ACC112 (cell line): ENCODE measurements around the gene POLR3C.

Experiments used
- H2AFZ ChIP-seq: fragments of 200-600 bp; sonication (generic); one replicate; pipeline ENCODE4 v1.6.0; 2017; ENCODE audit warnings: antibody characterized with exemption, low read length; ENCODE audit not compliant: unreplicated experiment
- H3K27ac ChIP-seq: fragments of 200-600 bp; sonication (generic); 2 replicates; pipeline ENCODE4 v1.5.1; 2014; ENCODE audit warnings: low read depth, mild to moderate bottlenecking, antibody characterized with exemption, low read length, moderate library complexity
- H3K27me3 ChIP-seq: fragments of 200-600 bp; sonication (generic); 2 replicates; pipeline ENCODE4 v1.6.1; 2014; ENCODE audit warnings: mild to moderate bottlenecking, antibody characterized with exemption, low read length, moderate library complexity, mixed read lengths; ENCODE audit not compliant: insufficient read depth
- H3K36me3 ChIP-seq: fragments of 200-600 bp; sonication (generic); 2 replicates; pipeline ENCODE4 v1.6.1; 2016; ENCODE audit warnings: mild to moderate bottlenecking, antibody characterized with exemption, low read length, moderate library complexity, mixed read lengths; ENCODE audit not compliant: insufficient read depth
- H3K4me1 ChIP-seq: fragments of 200-600 bp; sonication (generic); one replicate; pipeline ENCODE4 v1.6.1; 2016; ENCODE audit warnings: low read length, mixed read lengths; ENCODE audit not compliant: insufficient read depth, unreplicated experiment, control insufficient read depth
- H3K4me3 ChIP-seq: fragments of 200-600 bp; sonication (generic); 2 replicates; pipeline ENCODE4 v1.5.1; 2014; ENCODE audit warnings: mild to moderate bottlenecking, low read depth, low read length
- H3K79me2 ChIP-seq: fragments of 200-600 bp; sonication (generic); one replicate; pipeline ENCODE4 v1.6.0; 2016; ENCODE audit warnings: low read length; ENCODE audit not compliant: control insufficient read depth, unreplicated experiment, insufficient read depth

POLR3C gene

DNA sequence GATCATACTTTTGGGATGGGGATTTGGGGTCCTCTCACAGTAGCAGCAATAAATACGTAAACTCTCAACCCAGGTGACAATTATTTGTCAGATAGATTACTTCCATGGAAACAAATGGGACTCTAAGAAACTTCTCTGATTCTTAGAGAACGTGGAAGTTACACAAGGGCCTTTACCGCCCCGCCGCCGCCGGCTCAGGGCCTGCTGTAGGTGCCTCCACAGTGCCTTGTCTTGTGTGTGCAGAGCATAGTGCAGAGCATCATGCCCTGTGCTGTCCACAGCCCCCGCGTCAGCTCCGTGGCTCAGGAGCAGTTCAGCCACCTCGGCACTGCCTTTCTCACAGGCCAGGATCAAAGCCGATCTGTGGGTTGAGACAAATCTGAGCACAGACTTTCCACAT, 50.6 kb downstream of the POLR3C start:
- Histone ChIP-seq H3K27ac (no peak overlapping the region), H3K79me2 (no peaks in the 10 kb centered on the region), H3K27me3 (no peaks in the 10 kb centered on the region; the same call in 1 of the 2 replicates), H3K4me1 (peaks cover 14% of the 10 kb centered on the region), H3K36me3 (no peaks in the 10 kb centered on the region), H2AFZ (no peak overlapping the region), H3K4me3 (no peak overlapping the region)

DNA sequence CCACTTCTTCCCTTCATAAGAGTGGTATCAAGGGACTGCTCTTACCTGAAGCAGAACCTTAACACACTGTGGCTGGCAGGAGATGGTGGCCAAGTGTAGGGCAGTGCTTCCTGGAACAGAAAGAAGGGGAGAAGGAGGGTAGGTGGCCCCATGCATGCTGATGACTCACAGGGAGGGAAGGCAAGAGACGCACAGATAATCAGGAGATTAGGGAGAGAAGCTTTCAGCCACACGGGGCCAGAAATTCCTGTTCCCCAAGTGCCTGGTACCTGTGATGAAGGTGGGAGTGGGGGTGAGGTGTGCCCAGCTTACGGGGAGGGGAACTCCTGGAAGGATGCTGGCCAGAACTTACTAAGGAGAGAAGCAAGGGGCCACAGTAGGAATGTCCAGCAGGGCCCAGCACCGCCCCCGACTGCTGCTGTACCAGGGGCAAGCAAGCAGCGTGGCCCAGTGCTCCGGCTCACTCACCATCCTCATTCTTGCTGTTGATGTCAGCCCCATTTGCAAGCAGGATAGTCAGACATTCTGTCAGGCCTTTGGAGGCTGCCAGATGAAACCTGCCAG, 54.0 kb downstream of the POLR3C start:
- Histone ChIP-seq H2AFZ (no peak overlapping the region), H3K27ac (no peak overlapping the region), H3K27me3 (no peaks in the 10 kb centered on the region; the same call in 1 of the 2 replicates), H3K36me3 (no peaks in the 10 kb centered on the region), H3K79me2 (no peaks in the 10 kb centered on the region), H3K4me3 (no peak overlapping the region), H3K4me1 (no peaks in the 10 kb centered on the region)

DNA sequence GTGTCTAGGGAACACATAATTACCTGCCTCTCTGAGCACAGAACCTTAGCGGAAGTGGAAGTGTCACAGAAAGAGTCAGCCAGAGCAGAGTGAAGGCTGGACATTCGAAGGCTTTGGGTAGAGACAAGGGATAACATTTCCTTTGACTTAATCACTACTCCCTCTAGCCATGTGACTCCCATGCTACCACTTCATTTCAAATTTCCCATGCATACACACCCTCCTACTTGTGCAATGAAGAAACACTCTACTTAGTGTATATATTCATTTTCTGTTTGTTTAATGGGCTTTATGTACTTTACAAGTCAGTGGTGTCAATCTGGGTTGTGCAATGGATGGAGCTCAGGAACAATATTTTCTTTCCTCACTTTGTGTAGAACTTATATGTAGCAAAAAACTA, 54.7 kb downstream of the POLR3C start:
- no peaks in the 10 kb centered on the region; the same call in 1 of the 2 replicates for H3K27me3 ChIP-seq
- H3K36me3 ChIP-seq: no peaks in the 10 kb centered on the region
- H3K79me2 ChIP-seq: no peaks in the 10 kb centered on the region
- H3K4me3 ChIP-seq: no peak overlapping the region
- H3K4me1 ChIP-seq: no peaks in the 10 kb centered on the region
- no peak overlapping the region for H2AFZ ChIP-seq
- H3K27ac ChIP-seq: no peak overlapping the region

DNA sequence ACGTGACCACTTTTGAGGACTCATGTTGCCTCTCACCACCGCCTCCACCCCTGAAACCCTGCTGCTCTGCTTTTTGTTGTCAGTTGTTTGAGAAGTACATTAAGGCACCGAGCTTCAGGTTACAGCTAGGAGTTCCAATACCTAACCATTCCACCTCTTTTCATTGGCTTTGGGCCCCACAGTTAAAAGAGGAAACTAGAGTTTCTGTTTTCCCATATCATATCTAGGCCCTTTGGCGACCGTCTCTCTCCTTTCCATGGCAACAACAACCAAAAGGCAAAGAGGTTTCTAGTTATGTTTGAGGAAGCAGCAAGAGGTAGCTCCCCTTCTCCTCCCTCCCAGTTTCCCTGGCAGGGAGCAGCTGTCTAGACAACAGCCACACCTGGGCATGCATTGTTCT, 55.8 kb downstream of the POLR3C start:
- Histone ChIP-seq H3K36me3 (no peaks in the 10 kb centered on the region), H3K4me3 (no peak overlapping the region), H3K27me3 (no peaks in the 10 kb centered on the region), H3K4me1 (peaks cover 8% of the 10 kb centered on the region), H3K27ac (no peak overlapping the region), H2AFZ (no peak overlapping the region), H3K79me2 (no peaks in the 10 kb centered on the region)

DNA sequence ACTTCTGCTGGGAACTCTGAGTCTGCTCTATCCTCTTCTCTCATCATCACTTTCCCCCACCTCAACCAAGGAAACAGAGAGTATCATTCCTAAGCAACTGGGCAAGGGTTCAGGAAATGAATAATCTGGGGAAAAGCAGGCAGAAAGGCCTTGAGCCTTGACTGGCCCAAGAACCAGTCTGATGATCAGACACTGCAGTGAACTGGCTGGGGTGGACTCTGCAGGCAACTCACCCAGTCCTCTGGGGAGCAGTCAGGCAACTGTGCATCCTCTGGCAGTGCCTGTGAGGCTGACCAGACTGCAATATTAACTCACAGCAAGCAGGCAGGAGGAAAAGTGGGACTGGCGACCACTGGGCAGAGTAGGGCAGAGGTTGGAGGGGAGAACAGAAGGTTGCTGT, 60.7 kb downstream of the POLR3C start:
- Histone ChIP-seq H3K36me3 (no peaks in the 10 kb centered on the region), H3K4me1 (peaks cover 15% of the 10 kb centered on the region), H3K79me2 (no peaks in the 10 kb centered on the region), H2AFZ (no peak overlapping the region), H3K4me3 (no peak overlapping the region), H3K27me3 (no peaks in the 10 kb centered on the region), H3K27ac (no peak overlapping the region)

DNA sequence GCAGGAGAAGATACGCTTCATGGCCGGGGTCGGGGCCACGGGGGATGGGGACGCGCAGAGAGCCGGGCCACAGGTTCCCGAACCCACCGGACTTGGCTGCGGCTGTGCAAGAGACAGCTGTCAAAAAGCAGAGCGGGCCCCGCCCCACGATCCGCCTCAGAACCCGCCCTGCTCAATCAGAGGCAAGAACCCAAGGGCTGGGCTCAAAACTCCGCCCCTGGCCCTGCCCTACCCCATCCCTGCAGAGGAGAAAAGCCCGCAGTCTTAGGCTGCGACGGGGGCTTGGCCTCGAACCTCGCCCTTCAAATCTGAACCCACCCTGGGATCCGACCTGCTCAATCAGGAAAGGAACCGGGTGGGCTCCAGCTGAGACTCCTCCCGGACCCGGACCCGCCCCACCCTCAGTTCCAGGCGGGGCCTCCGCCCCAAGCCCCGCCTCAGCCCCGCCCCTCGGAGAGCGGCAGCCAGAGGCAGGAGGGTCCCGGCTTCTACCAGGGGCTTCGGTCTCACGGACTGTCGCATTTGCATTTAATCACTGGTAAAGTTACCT, 61.8 kb downstream of the POLR3C start, which contains the start of gene ANKRD35:
ANKRD35 (minus strand) TSS at position 129 of the 550 bp plus-strand sequence; CDS start at position 21, 108 bp downstream.
- Histone ChIP-seq H3K36me3 (no peaks in the 10 kb centered on the region), H3K4me3 (peak within 1 kb of the TSS; percentile 74), H3K4me1 (peaks cover 20% of the 10 kb centered on the region), H3K79me2 (no peaks in the 10 kb centered on the region), H3K27me3 (no peaks in the 10 kb centered on the region), H2AFZ (peak within 1 kb of the TSS; percentile 27), H3K27ac (no peak within 1 kb of the TSS)

DNA sequence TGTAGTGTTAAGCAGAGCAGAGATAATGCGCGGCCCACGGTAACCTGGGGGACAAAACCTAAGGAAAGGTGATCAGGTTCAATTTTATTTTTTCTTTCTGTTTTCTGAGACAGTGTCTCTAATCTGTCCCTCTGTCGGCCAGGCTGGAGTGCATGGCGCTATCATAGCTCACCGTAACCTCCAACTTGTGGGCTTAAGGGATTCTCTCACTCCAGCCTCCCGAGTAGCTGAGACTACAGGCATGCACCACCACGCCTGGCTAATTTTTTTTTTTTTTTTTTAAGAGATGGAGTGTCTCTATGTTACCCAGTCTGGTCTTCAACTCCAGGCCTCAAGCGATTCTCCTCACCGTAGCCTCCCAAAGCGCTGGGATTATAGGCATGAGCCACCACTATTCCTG, 62.4 kb downstream of the POLR3C start:
- Histone ChIP-seq H3K4me1 (peaks cover 25% of the 10 kb centered on the region), H3K36me3 (no peaks in the 10 kb centered on the region), H3K79me2 (no peaks in the 10 kb centered on the region), H2AFZ (peak overlapping the region; percentile 27), H3K27ac (no peak overlapping the region), H3K4me3 (peak overlapping the region; percentile 74), H3K27me3 (no peaks in the 10 kb centered on the region)

DNA sequence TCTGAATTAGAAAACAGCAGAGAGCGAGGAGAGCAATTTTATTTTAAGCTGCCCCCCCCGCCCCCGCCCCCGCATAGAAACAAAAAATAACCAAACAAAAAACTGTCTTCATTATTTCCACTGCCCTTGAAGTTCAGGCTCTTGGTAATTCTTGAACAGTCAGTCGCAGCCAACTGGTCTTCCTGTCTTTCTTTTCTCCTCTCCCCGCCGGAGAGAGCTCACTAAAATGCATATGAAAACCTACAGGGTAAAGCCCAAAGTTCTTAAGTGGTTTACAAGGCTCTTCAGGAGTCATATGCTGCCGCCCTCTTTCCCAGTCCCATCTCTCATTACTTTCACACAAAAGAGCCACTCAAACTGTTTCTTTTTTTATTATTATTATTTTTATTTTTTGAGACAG, 62.8 kb downstream of the POLR3C start:
- Histone ChIP-seq H3K27me3 (no peaks in the 10 kb centered on the region), H2AFZ (no peak overlapping the region), H3K36me3 (no peaks in the 10 kb centered on the region), H3K27ac (no peak overlapping the region), H3K4me3 (no peak overlapping the region), H3K79me2 (no peaks in the 10 kb centered on the region), H3K4me1 (peaks cover 29% of the 10 kb centered on the region)

DNA sequence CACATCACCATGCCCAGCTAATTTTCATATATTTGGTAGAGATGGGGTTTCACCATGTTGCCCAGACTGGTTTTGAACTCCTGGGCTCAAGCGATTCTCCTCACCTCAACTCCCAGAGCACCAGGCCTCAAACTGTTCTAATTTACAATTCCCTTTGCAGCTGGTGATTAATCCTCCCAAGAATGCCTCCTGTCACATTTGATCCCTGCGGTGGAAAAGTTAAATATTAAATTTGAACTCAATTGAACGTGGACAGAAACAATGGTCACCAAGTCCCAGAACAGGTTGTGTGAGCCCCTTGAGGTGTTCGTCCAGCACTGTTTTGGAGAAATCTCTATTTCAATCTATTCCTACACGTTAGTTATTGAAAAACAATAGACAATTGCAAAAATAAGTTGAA, 63.6 kb downstream of the POLR3C start:
- peaks cover 35% of the 10 kb centered on the region for H3K4me1 ChIP-seq
- H3K4me3 ChIP-seq: no peak overlapping the region
- H3K36me3 ChIP-seq: no peaks in the 10 kb centered on the region
- no peaks in the 10 kb centered on the region for H3K27me3 ChIP-seq
- no peaks in the 10 kb centered on the region for H3K79me2 ChIP-seq
- H3K27ac ChIP-seq: no peak overlapping the region
- H2AFZ ChIP-seq: no peak overlapping the region

DNA sequence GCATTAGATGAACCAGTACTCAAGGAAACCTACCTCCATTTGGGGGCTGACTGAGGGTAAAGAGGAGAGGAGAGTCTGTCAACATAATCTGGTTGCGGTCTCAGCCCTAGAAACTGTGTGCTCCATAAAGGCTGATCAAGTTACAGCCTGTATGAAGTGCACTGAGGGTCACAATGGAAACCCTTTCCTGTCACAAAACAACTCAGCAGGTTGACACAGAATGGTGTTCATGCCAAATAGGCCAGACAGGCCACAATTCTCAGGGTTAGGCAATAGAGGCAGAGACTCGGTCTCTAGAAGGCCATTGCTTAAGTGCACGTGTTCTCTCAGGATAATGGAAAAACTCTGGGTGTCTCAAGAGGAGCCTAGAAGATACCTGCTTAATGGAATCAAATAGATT, 65.7 kb downstream of the POLR3C start:
- peaks cover 36% of the 10 kb centered on the region for H3K4me1 ChIP-seq

DNA sequence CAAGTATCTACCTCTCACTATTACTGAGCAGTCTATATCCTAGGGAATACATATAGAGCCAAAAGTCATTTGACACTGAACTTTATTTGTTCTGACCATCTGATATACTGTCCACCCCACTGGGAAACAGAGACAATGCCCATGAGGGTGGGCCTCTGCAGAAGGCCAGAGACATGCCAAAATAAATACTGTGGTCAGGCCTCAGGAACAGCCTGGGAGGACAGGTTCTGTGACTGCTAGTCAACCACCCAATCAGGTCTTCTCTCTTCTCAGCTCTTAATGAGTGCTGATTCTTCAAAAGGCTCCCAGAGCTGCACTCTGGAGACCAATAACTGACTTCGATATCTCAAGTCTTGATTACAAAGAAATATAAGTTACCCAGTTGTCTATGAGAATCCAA, 67.1 kb downstream of the POLR3C start:
- Histone ChIP-seq H3K36me3 (no peaks in the 10 kb centered on the region), H3K79me2 (no peaks in the 10 kb centered on the region), H3K4me3 (peak overlapping the region; percentile 48), H3K27me3 (no peaks in the 10 kb centered on the region), H3K27ac (peak overlapping the region; percentile 95), H3K4me1 (peaks cover 29% of the 10 kb centered on the region), H2AFZ (peak overlapping the region; percentile 51)

More for the DNA sequence above, 65.7 kb downstream of the POLR3C start:
- H3K79me2 ChIP-seq: no peaks in the 10 kb centered on the region
- H3K36me3 ChIP-seq: no peaks in the 10 kb centered on the region
- no peak overlapping the region for H3K27ac ChIP-seq
- no peak overlapping the region for H2AFZ ChIP-seq
- H3K27me3 ChIP-seq: no peaks in the 10 kb centered on the region
- no peak overlapping the region for H3K4me3 ChIP-seq
